ENCODE data around the gene L3MBTL4.
"Not testable (repeated sequence)": the region's sequence is repeated elsewhere in the genome, so short reads cannot be mapped to it uniquely, and the experiment has no call there.

L3MBTL4 gene

GRCh38 chr18:6297875-6298274 lies 116.8 kb downstream of the L3MBTL4 start:
- DNase-seq (ENCODE audit: low read depth), result no peak

DNA sequence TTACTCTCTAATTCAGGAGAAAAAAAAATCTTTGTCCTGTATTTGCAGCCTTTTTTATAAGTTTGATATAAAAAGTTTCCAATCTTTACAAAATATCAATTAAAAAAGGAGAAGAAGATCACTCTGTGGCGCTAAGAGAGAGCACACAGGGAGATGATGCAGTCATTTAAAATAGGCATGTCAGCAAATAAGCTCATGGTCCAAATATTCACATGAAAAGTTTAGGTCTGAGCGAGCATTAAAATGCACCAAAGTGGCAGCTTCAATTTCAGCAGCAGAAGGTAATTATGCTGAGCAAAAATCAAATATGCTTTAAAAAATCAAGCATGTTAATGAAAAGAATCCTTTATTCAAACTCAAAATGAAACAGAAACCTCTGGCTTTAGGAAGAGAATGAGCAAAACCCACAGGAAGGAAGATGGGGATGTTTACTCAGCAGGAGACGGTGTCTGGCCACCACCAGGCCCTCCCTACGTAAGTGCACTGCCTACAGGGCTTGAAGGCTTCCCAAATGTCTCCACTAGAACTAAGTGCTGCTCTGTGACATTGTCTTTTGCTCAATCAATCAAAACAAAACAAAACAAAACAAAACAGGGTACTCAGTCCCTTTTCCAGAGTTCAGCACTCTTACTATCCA lies 120.4 kb downstream of the L3MBTL4 start:
- DNase-seq (ENCODE audit: low read depth), result no peak

- no peak for DNase-seq (ENCODE audit: low read depth)
Measured at GRCh38 chr18:6289843-6290242, 124.9 kb downstream of the L3MBTL4 start.

- DNase-seq (ENCODE audit: low read depth), result no peak
Measured at GRCh38 chr18:6286585-6286984, 128.1 kb downstream of the L3MBTL4 start.

DNA sequence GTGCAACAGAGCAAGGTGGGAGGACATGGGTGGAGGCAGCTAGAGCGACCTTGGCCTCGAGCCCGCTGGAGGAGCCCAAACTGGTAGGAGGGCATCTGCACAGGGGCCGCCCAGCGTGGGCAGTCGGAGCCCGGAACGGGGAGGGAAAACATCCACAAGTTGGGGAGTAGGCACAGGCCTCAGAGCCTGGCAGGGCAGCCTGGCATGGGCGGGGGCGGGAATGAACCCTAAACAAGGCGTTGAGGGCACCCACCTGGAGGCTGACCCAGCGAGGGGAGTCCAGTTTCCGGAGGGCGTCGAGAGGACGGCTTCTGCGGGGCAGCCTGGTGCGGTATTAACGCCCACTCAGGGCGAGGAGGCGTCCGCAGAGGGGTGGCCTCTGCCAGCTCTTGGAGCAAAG lies 129.9 kb downstream of the L3MBTL4 start:
- DNase-seq (ENCODE audit: low read depth), result no peak

DNA sequence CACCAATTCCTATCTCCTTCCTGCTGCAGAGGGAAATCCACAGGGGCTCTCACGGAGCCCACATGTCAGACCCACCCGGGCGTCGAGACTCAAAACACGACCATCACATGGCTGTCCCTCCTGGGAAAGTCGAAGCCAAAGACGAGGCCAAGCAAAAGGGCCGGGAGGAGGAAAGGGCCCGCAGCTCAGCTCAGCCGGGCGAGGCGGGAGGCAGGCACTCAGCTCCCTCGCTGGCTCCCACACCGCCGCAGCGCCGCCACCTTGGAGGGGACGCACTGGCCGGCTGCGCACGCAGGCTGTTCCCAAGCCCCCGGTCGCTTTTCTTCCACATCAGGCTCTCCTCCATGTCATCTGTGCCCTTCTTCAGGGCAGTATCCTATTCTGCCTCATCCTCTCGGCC lies 130.4 kb downstream of the L3MBTL4 start:
- no peak for DNase-seq (ENCODE audit: low read depth)

DNA sequence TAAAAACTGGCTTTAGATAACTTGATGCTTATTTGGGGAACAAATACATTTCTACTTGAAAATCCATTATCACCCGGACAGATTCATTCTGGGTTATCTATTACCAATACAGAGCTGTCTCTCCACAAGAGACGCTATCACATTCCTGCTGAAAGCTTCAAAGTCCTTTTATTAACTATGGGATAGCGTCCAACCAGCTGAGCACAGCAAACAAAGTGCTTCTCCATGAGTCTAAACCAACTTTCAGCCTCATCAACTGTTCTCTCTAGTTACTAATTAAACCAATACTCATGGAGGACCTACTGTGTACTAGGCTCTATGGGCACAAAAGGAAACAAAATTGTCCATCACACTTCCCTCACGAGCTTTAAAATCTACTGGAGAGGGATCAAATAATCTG lies 132.8 kb downstream of the L3MBTL4 start:
- DNase-seq (ENCODE audit: low read depth), result no peak

- no peak for DNase-seq (ENCODE audit: low read depth)
Measured at GRCh38 chr18:6280211-6280743, 134.4 kb downstream of the L3MBTL4 start.

- no peak for DNase-seq (ENCODE audit: low read depth)
Measured at GRCh38 chr18:6279308-6279707, 135.4 kb downstream of the L3MBTL4 start.

GRCh38 chr18:6273423-6273822 lies 141.3 kb downstream of the L3MBTL4 start:
- DNase-seq (ENCODE audit: low read depth), result no peak

DNA sequence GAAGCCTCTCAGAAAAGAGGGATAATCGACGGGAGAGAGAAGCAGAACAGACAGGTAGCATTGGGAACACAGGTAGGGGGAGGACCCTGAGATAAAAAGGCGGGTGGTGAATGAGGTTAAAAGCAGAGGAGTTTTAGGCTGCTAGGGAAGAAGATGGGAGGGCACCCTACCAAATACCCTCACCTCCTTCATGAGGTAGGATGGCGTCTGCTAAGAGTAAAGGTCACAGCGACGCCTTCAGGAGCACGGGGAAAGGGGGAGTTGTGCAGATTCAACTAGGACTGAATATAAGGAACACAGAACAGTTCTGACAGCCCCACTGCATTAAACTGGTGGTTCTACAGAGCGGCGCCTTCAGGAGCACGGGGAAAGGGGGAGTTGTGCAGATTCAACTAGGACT lies 142.6 kb downstream of the L3MBTL4 start:
- DNase-seq (ENCODE audit: low read depth), result not testable (repeated sequence)

DNA sequence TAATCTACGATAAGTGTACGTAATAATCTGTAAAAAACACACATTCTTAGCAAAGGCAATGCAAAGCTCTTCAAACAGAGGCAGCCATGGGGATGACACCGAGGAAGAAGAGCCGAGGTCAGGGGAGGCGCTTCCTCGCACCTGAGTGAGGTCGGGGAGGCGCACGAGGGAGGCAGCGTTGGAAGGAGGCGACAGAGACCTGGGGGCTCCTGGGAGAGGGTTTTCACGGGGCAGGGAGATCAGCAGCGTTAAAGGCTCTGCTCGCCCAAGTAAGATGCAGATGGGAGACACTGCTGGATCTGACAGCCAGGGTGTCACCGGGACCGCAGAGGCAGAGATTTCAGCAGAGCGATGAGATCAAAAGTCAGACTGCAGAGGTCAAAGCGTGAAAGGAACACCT lies 143.1 kb downstream of the L3MBTL4 start:
- DNase-seq (ENCODE audit: low read depth), result no peak

DNA sequence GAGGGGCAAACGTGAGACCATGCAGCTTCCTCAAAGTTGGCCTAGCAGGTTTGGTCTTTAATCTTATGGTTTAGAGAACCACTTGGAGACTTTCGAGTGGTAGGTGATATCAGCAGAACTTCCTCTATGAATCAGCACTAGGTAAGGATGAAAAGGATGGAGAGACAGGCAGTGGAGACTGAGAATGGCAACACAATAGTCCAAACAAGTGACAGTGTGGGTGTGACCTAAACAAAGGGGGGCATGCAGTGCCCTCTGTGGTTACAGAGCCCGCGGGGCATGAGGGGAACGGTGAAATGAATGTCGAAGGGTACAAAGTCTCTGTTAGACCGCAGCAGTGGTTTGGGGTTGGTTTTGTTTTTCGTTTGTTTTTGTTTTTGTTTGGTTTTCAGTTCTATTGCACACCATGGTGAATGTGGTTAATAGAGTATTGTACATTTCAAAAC lies 143.9 kb downstream of the L3MBTL4 start:
- DNase-seq (ENCODE audit: low read depth), result no peak

GRCh38 chr18:6269660-6270332 lies 144.9 kb downstream of the L3MBTL4 start:
- no peak for DNase-seq (ENCODE audit: low read depth)

- DNase-seq (ENCODE audit: low read depth), result no peak
Measured at GRCh38 chr18:6266212-6266611, 148.5 kb downstream of the L3MBTL4 start.

DNA sequence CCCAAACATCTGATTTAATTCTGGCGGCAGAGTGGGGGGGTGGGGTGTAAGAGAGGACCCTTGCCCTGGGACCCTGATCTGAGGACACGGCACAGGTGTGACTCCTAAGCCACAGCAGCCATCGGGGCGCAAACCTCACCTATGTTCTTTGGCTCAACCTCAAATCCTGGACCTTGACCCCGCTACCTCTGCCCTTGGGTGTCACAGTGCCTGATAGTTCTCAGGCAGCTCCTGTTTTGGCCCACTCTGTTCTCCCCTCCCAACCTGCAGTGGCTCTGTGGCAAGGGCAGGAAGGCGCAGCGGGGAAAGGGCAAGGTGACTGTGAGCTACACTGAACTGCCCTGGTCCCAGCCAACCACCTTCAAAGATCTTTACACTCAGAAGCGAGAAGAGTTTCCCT lies 152.8 kb downstream of the L3MBTL4 start:
- DNase-seq (ENCODE audit: low read depth), result no peak

- not testable (repeated sequence) for DNase-seq (ENCODE audit: low read depth)
Measured at GRCh38 chr18:6259324-6259723, 155.4 kb downstream of the L3MBTL4 start.

DNA sequence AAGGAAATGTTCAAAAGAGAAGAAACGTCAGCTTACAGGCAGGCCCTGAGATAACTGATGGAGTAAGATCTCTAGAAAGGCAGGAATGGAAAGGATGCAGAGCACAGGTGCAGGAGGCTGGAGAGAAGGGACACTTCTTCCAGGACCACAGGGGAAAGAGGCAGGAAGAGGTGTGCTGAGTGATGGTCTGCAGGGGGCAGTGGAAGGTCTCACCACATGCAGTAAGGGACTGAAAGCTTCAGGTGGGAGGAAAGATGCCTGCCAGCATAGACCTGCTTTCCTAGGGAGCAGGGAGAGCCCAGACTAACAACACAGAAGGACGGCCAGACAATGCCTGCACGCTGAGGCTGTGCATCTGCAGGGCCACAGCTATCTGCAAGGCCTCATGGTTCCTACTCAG lies 156.8 kb downstream of the L3MBTL4 start:
- DNase-seq (ENCODE audit: low read depth), result no peak

DNA sequence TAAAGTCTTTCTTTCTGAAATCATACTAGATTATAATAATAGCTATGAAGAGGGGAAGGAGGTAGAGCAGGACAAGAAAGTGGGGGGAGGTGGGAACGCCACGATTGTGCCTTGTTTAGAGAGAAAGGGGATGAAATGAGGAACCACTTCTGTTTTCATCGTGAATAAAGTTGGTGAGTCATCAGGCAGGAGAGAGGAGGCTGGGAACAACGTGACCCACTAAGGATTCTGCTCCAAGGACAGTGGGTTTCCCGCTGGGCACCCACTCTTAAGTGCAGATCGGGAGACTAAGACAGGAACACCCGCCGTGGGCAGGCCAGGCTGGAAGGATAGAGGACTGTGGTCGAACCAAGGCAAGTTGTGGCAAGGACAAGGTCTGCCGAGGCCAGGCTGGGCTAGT lies 158.2 kb downstream of the L3MBTL4 start:
- no peak for DNase-seq (ENCODE audit: low read depth)

GRCh38 chr18:6255886-6256285 lies 158.8 kb downstream of the L3MBTL4 start:
- DNase-seq (ENCODE audit: low read depth), result no peak

DNA sequence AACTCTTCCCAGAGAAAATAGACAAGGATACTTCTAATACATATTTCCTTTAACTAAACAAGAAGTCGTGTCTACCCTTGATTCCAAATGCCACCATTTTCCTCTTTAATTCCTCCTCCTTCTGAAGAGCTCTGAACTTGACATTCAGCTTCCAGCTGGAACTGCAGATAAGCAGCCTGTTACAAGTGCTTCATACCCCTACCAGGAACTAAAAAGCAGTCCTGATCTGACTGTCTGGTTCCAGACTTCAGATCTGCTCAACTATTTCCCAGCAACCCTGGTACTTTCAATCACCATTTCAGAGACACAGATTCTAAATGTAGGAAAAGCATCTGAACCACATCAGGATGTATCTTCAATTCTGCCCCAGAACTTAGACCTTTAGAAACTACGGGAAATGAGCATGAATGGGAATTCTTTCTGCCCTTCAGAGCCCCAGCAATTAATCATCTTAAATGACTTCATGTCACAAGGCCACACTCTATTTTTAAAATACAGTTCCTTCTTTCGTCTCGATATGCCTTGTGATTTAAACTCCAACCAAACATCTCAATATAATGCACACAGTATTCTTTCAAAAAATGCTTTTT lies 159.5 kb downstream of the L3MBTL4 start:
- no peak for DNase-seq (ENCODE audit: low read depth)

GRCh38 chr18:6254456-6254855 lies 160.3 kb downstream of the L3MBTL4 start:
- no peak for DNase-seq (ENCODE audit: low read depth)

GRCh38 chr18:6251084-6251483 lies 163.6 kb downstream of the L3MBTL4 start:
- DNase-seq (ENCODE audit: low read depth), result no peak
